Keratinocyte (primary cell): ENCODE data around the gene KCNAB2. TPM values are rescaled to one million over a fixed set of nuclear protein-coding genes. Genes with fewer than 3 reads are reported as not detected.

Experiments used
- DNase-seq: peaks from one replicate; pipeline ENCODE4 v3.0.0-alpha.2; 2011; ENCODE audit warnings: low read depth, missing footprints, low spot score
- FAIRE-seq: peaks from 2 replicates; lab custom pipeline; 2011; peaks lifted over from hg19 to GRCh38; lab: Jason Lieb, UNC
- H2AFZ ChIP-seq: 2 replicates; pipeline ENCODE4 v1.6.0; 2012; ENCODE audit warnings: low read length, control low read depth, inconsistent platforms; ENCODE audit not compliant: control insufficient read depth
- H3K27ac ChIP-seq: 2 replicates; pipeline ENCODE4 v1.5.1; 2011; ENCODE audit warnings: low read length; ENCODE audit not compliant: control insufficient read depth, insufficient read depth
- H3K27me3 ChIP-seq: 3 replicates; pipeline ENCODE4 v1.6.0; 2011; ENCODE audit warnings: low read length; ENCODE audit not compliant: control insufficient read depth, insufficient read depth; ENCODE audit errors: extremely low read depth
- H3K36me3 ChIP-seq, 2 experiments: 2 replicates in 1 of 2; 3 replicates in 1 of 2; pipeline ENCODE4 v1.5.1; 2011; ENCODE audit warnings: low read length in 2 of 2, mild to moderate bottlenecking in 1 of 2; ENCODE audit not compliant: control insufficient read depth in 2 of 2, insufficient read depth in 2 of 2; ENCODE audit errors: extremely low read depth in 1 of 2
- H3K4me1 ChIP-seq: 3 replicates; pipeline ENCODE4 v1.5.1; 2011; ENCODE audit warnings: low read length; ENCODE audit not compliant: control insufficient read depth, insufficient read depth; ENCODE audit errors: extremely low read depth
- H3K4me2 ChIP-seq: 3 replicates; pipeline ENCODE4 v1.6.0; 2011; ENCODE audit warnings: low read depth, low read length; ENCODE audit not compliant: control insufficient read depth, insufficient read depth; ENCODE audit errors: extremely low read depth
- H3K4me3 ChIP-seq, 3 experiments: fragments of 200-600 bp in 1 of 3; sonication (generic) in 1 of 3; 2 replicates in 2 of 3; 3 replicates in 1 of 3; pipeline ENCODE4 v1.5.1; 2011 to 2016; ENCODE audit warnings: low read length in 3 of 3, mild to moderate bottlenecking in 3 of 3, control low read depth in 2 of 3, inconsistent platforms in 1 of 3, low read depth in 1 of 3, mixed read lengths in 1 of 3, mixed run types in 1 of 3, moderate library complexity in 1 of 3; ENCODE audit not compliant: control insufficient read depth in 2 of 3, insufficient read depth in 2 of 3; ENCODE audit errors: extremely low read depth in 1 of 3
- H3K79me2 ChIP-seq: 2 replicates; pipeline ENCODE4 v1.6.0; 2012; ENCODE audit warnings: low read length; ENCODE audit not compliant: control insufficient read depth, insufficient read depth
- H3K9ac ChIP-seq: 3 replicates; pipeline ENCODE4 v1.6.0; 2011; ENCODE audit warnings: low read length; ENCODE audit not compliant: control insufficient read depth, insufficient read depth; ENCODE audit errors: extremely low read depth
- H3K9me1 ChIP-seq: 3 replicates; pipeline ENCODE4 v1.6.0; 2011; ENCODE audit warnings: low read length; ENCODE audit not compliant: control insufficient read depth, insufficient read depth; ENCODE audit errors: extremely low read depth
- H3K9me3 ChIP-seq: 2 replicates; pipeline ENCODE4 v1.5.1; 2012; ENCODE audit warnings: low read depth, low read length; ENCODE audit not compliant: control insufficient read depth
- H4K20me1 ChIP-seq: 3 replicates; pipeline ENCODE4 v1.6.0; 2011; ENCODE audit warnings: low read length; ENCODE audit not compliant: control insufficient read depth, insufficient read depth; ENCODE audit errors: extremely low read depth
- EZH2 ChIP-seq: IDR thresholded peaks from one replicate; pipeline ENCODE4 v1.6.1; 2012; ENCODE audit warnings: inconsistent platforms, mild to moderate bottlenecking, low read length, moderate library complexity
- dilution Hi-C: fragments of 300-500 bp; cut with MboI; formaldehyde crosslinking; loops from one replicate; pipeline ENCODE4 v1.7.0; 2020; ENCODE audit warnings: low sequenced_read_pairs; ENCODE audit not compliant: extremely low pct_ligation_motif_present
- polyA plus RNA-seq, 5 experiments: library from polyadenylated mRNA; depleted of rRNA in 3 of 5; stranded (reverse) in 3 of 5; stranded (forward) in 1 of 5; unstranded in 1 of 5; fragments of >200 nt; gene quantifications; 1 replicate in 1 of 5; 2 replicates in 3 of 5; 3 replicates in 1 of 5; pipeline versions ENCODE4 v1.2.1 to v1.2.3, GENCODE V29; 2011 to 2012; ENCODE audit warnings: missing spikeins in 2 of 5, low read depth in 1 of 5, low replicate concordance in 1 of 5
- TF ChIP-seq, protein P1 (sequence below), 3 experiments: IDR thresholded peaks in 1 of 3; conservative IDR thresholded peaks in 1 of 3; optimal IDR thresholded peaks in 1 of 3; 2 replicates in 2 of 3; 3 replicates in 1 of 3; pipeline versions ENCODE3 to v1.5.1; 2011; ENCODE audit warnings: low read length in 3 of 3, mild to moderate bottlenecking in 3 of 3, moderate library complexity in 2 of 3, control low read depth in 1 of 3, inconsistent platforms in 1 of 3; ENCODE audit not compliant: insufficient read depth in 2 of 3; ENCODE audit errors: extremely low read depth in 1 of 3

KCNAB2 gene
- polyA plus RNA-seq, 1 donor (not counting 4 experiments of a cell fraction or from before 2014, with no cell fraction given) = 1.8 TPM

DNA sequence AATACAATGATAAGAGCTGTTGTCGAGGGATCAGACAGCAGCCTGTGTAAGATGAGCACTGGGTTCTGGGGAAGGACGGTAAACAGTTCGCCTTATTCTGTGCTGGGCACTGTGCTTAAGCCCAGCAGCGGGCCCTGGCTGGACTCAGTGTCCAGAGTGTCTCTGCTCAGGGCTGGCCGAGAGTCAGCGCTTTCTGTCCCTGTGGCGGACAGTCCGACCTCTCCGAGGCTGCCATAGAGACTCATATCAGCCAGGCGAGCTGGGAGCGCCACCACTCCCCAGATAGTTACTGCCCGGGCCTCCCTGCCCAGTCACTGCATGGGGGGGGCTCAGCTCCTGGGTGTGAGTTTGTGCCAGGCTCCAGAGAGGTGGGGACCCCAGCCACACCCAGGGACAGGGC lies 38.8 kb upstream of the KCNAB2 start:
- no peaks in the 10 kb centered on the region for H3K36me3 ChIP-seq
- dilution Hi-C loops = no loop called here
- H3K27me3 ChIP-seq = peaks cover 9% of the 10 kb centered on the region
- FAIRE-seq (no peak), DNase-seq (no peak)
- no peaks in the 10 kb centered on the region for H4K20me1 ChIP-seq
- H3K4me2 ChIP-seq = no peak overlapping the region
- H3K4me1 ChIP-seq = no peaks in the 10 kb centered on the region
- H3K27ac ChIP-seq = no peak overlapping the region
- TF ChIP-seq EZH2 = no peak
- TF ChIP-seq, protein P1, sequence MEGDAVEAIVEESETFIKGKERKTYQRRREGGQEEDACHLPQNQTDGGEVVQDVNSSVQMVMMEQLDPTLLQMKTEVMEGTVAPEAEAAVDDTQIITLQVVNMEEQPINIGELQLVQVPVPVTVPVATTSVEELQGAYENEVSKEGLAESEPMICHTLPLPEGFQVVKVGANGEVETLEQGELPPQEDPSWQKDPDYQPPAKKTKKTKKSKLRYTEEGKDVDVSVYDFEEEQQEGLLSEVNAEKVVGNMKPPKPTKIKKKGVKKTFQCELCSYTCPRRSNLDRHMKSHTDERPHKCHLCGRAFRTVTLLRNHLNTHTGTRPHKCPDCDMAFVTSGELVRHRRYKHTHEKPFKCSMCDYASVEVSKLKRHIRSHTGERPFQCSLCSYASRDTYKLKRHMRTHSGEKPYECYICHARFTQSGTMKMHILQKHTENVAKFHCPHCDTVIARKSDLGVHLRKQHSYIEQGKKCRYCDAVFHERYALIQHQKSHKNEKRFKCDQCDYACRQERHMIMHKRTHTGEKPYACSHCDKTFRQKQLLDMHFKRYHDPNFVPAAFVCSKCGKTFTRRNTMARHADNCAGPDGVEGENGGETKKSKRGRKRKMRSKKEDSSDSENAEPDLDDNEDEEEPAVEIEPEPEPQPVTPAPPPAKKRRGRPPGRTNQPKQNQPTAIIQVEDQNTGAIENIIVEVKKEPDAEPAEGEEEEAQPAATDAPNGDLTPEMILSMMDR (optimal IDR thresholded peaks at IDR 0.05 in 1 of 3, IDR thresholded peaks at IDR 0.05 in 1 of 3, conservative IDR thresholded peaks at IDR 0.05 in 1 of 3; ENCODE audit: extremely low read depth in 1 of 3, insufficient read depth in 2 of 3, low read length in 3 of 3) = no peak
- H3K9me1 ChIP-seq = no peaks in the 10 kb centered on the region
- no peak overlapping the region for H3K9ac ChIP-seq
- no peak overlapping the region for H2AFZ ChIP-seq
- no peaks in the 10 kb centered on the region for H3K9me3 ChIP-seq
- H3K4me3 ChIP-seq = no peak overlapping the region
- H3K79me2 ChIP-seq = no peaks in the 10 kb centered on the region

DNA sequence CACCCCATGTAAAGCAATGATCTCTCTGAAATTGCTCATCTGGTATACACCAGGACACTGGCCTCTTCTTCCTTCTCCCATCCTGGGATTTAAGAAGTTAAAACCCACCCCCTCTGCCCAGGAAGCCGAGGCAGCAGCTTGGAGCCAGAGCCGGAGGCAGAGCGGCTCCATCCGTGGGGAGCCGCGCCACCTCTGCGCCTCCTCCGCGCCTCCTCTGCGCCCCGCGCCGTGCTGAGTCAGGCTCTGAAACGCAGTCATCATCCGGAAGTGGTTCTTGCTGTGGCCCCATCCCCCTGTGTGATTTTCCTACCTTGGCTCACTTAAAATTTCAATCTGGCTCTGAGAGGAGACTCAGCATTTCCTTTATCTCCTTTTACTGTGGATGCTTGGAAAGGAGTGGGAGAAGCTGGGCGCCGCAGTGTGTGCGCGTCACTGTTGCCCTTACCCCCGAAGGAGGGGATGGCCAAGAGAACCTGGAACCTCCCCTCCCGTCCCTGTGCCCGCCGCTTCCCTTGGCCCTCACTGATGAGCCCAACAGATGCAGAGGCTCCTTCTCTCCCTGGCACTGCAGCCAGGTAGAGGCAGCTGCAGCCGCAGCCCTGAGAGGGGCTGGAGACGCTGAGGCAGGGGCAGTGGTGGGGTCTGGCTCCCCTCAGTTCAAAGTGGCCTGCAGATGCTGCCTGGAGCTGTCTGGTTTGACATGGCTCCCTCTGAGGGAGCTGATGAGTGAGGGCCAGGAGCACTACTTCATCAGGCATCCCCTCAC lies 38.2 kb upstream of the KCNAB2 start:
- peaks cover 9% of the 10 kb centered on the region for H3K27me3 ChIP-seq
- no peak overlapping the region for H3K9ac ChIP-seq
- H4K20me1 ChIP-seq = no peaks in the 10 kb centered on the region
- no peak for FAIRE-seq
- H3K9me3 ChIP-seq = no peaks in the 10 kb centered on the region
- TF ChIP-seq EZH2 = no peak
- TF ChIP-seq, protein P1 (optimal IDR thresholded peaks at IDR 0.05 in 1 of 3, IDR thresholded peaks at IDR 0.05 in 1 of 3, conservative IDR thresholded peaks at IDR 0.05 in 1 of 3; ENCODE audit: extremely low read depth in 1 of 3, insufficient read depth in 2 of 3, low read length in 3 of 3) = no peak
- no peaks in the 10 kb centered on the region for H3K9me1 ChIP-seq
- H3K36me3 ChIP-seq = no peaks in the 10 kb centered on the region
- H3K4me2 ChIP-seq = no peak overlapping the region
- no peak overlapping the region for H3K4me3 ChIP-seq
- H3K79me2 ChIP-seq = no peaks in the 10 kb centered on the region
- H3K27ac ChIP-seq = no peak overlapping the region
- no peak overlapping the region for H2AFZ ChIP-seq
- no peaks in the 10 kb centered on the region for H3K4me1 ChIP-seq
- DNase-seq = no peak
- dilution Hi-C loops = no loop called here
